Aorta (tissue), 5 donors: Measurements from ENCODE around the gene GPR149. TPM values are rescaled to one million over a fixed set of nuclear protein-coding genes. Genes with fewer than 3 reads are reported as not detected.

Source experiments
- ATAC-seq: fragments of 200-7000 bp; cut with Tn5 transposase; one replicate; pipeline ENCODE4 v1.9.1; 2022; ENCODE audit warnings: moderate library complexity; ENCODE audit not compliant: low FRiP score
- DNase-seq, 2 donors: peaks; one replicate each; pipeline ENCODE4 v3.0.0-alpha.2; 2020
- H3K27ac ChIP-seq, 2 donors: one replicate each; pipeline ENCODE4 v1.5.1; 2013; ENCODE audit warnings: low read length in 2 of 2, mild to moderate bottlenecking in 2 of 2, moderate library complexity in 2 of 2, control low read depth in 1 of 2, inconsistent platforms in 1 of 2, low read depth in 1 of 2
- H3K27me3 ChIP-seq, 2 donors: one replicate each; pipeline ENCODE4 v1.6.1; 2013; ENCODE audit warnings: control low read depth in 1 of 2, low read length in 1 of 2, mild to moderate bottlenecking in 1 of 2, moderate library complexity in 1 of 2; ENCODE audit not compliant: insufficient read depth in 2 of 2, control insufficient read depth in 1 of 2
- H3K36me3 ChIP-seq, 2 donors: one replicate each; pipeline ENCODE4 v1.6.1; 2013; ENCODE audit warnings: control low read depth in 1 of 2, low read length in 1 of 2, mild to moderate bottlenecking in 1 of 2; ENCODE audit not compliant: insufficient read depth in 2 of 2, control insufficient read depth in 1 of 2
- H3K4me1 ChIP-seq, 2 donors: one replicate each; pipeline ENCODE4 v1.6.1; 2013; ENCODE audit warnings: low read length in 2 of 2, control low read depth in 1 of 2, mild to moderate bottlenecking in 1 of 2, moderate library complexity in 1 of 2; ENCODE audit not compliant: insufficient read depth in 2 of 2, control insufficient read depth in 1 of 2
- H3K4me3 ChIP-seq, 2 donors: one replicate each; pipeline ENCODE4 v1.5.1; 2013; ENCODE audit warnings: low read length in 2 of 2, control low read depth in 1 of 2, mild to moderate bottlenecking in 1 of 2
- H3K9me3 ChIP-seq: one replicate; pipeline ENCODE4 v1.6.1; 2013; ENCODE audit warnings: mild to moderate bottlenecking, low read length; ENCODE audit not compliant: control insufficient read depth
- WGBS, 2 donors: extraction: QIAGEN DNeasy Blood & Tissue Kit; methylation state at CpG; one replicate each; pipeline ENCODE4 v1.1.7; 2013; 5-methylcytosine and 5-hydroxymethylcytosine counted together
- intact Hi-C, 2 donors: fragments of 100-400 bp; cut with DNase I; formaldehyde crosslinking; loops; one replicate each; pipeline versions ENCODE4 v1.14.2 to v1.15.0; 2022
- polyA plus RNA-seq, 2 donors: library from polyadenylated mRNA; stranded (reverse); fragments of 200-250 nt; gene quantifications; one replicate each; pipeline ENCODE4 v1.2.3, GENCODE V29; 2013
- total RNA-seq, 2 donors: library from RNA; stranded (reverse); fragmentation: NEBNext Ultra II Directional; extraction: Animal tissue kit (Norgen Biotek cat#: 25700); gene quantifications; one replicate each; pipeline ENCODE4 v1.2.1, GENCODE V29; 2021
- donor health status: healthy with polysubstance abuse.
- donor health status: Bipolar disorder and iron deficiency.
- donor health status: DM: no; HTN: no; CAD: no.
- donor health status: DM: no; HTN: no; CAD: no.
- donor health status: DM: yes; HTN: yes; CAD: no.

GPR149 gene
- total and polyA plus RNA-seq, 4 donors: not detected

GRCh38 chr3:154361099-154361498, 68.9 kb downstream of the GPR149 start:
- 60 to 70% methylated on average over 1 of the region's 1 CpG for WGBS, 2 donors
- Histone ChIP-seq H3K9me3 (peaks cover 5% of the 10 kb centered on the region), H3K27me3 (no peaks in the 10 kb centered on the region), H3K27ac (no peak overlapping the region), H3K4me1 (no peaks in the 10 kb centered on the region), H3K36me3 (no peaks in the 10 kb centered on the region), H3K4me3 (no peak overlapping the region)
- intact Hi-C loops: no loop called here
- DNase-seq: no peak
- no peak for ATAC-seq

GRCh38 chr3:154356009-154356408, 74.0 kb downstream of the GPR149 start:
- intact Hi-C loops: no loop called here
- Histone ChIP-seq H3K27me3 (no peaks in the 10 kb centered on the region), H3K4me1 (no peaks in the 10 kb centered on the region), H3K36me3 (no peaks in the 10 kb centered on the region), H3K4me3 (no peak overlapping the region), H3K9me3 (no peaks in the 10 kb centered on the region), H3K27ac (no peak overlapping the region)
- 15 to 28% methylated on average over 1 of the region's 1 CpG for WGBS, 2 donors
- DNase-seq (no peak), ATAC-seq (no peak)

- intact Hi-C loops: no loop called here
Observed at GRCh38 chr3:154349223-154349622, 80.8 kb downstream of the GPR149 start.

GRCh38 chr3:154345422-154346122, 84.4 kb downstream of the GPR149 start:
- no peak overlapping the region for H3K4me3 ChIP-seq
- H3K27me3 ChIP-seq: no peaks in the 10 kb centered on the region
- peaks cover 1% of the 10 kb centered on the region for H3K9me3 ChIP-seq
- intact Hi-C loops: no loop called here
- no peak for DNase-seq
- no peaks in the 10 kb centered on the region for H3K36me3 ChIP-seq
- no peak for ATAC-seq
- WGBS, 2 donors: 58 to 69% methylated on average over 2 of the region's 2 CpGs
- no peaks in the 10 kb centered on the region for H3K4me1 ChIP-seq
- H3K27ac ChIP-seq: no peak overlapping the region

More at GRCh38 chr3:154349223-154349622, 80.8 kb downstream of the GPR149 start:
- no peaks in the 10 kb centered on the region for H3K27me3 ChIP-seq
- H3K36me3 ChIP-seq: no peaks in the 10 kb centered on the region
- DNase-seq: no peak
- no peak for ATAC-seq
- H3K27ac ChIP-seq: no peak overlapping the region
- peaks cover 1% of the 10 kb centered on the region for H3K9me3 ChIP-seq
- H3K4me3 ChIP-seq: no peak overlapping the region
- H3K4me1 ChIP-seq: no peaks in the 10 kb centered on the region
- 29 to 38% methylated on average over 2 of the region's 2 CpGs for WGBS, 2 donors

GRCh38 chr3:154338570-154338969, 91.4 kb downstream of the GPR149 start:
- Histone ChIP-seq H3K4me3 (no peak overlapping the region), H3K4me1 (no peaks in the 10 kb centered on the region), H3K27ac (no peak overlapping the region), H3K27me3 (no peaks in the 10 kb centered on the region), H3K9me3 (no peaks in the 10 kb centered on the region), H3K36me3 (no peaks in the 10 kb centered on the region)
- DNase-seq (no peak), ATAC-seq (no peak)
- WGBS, 2 donors: 34 to 37% methylated on average over 4 of the region's 4 CpGs
- intact Hi-C loops: loop anchor here (5.0 kb wide), 2 partner anchors 984 to 1364 kb away; no protein-coding TSS in a partner anchor

GRCh38 chr3:154338008-154338407, 92.0 kb downstream of the GPR149 start:
- no peak for ATAC-seq
- intact Hi-C loops: loop anchor here (5.0 kb wide), 2 partner anchors 984 to 1364 kb away; no protein-coding TSS in a partner anchor
- Histone ChIP-seq H3K4me3 (no peak overlapping the region), H3K9me3 (no peaks in the 10 kb centered on the region), H3K36me3 (no peaks in the 10 kb centered on the region), H3K27ac (no peak overlapping the region), H3K27me3 (no peaks in the 10 kb centered on the region), H3K4me1 (no peaks in the 10 kb centered on the region)
- WGBS, 2 donors: 75 to 83% methylated on average over 6 of the region's 6 CpGs
- DNase-seq: no peak

- Histone ChIP-seq H3K27ac (no peak overlapping the region), H3K4me1 (no peaks in the 10 kb centered on the region), H3K4me3 (no peak overlapping the region), H3K36me3 (no peaks in the 10 kb centered on the region), H3K9me3 (no peaks in the 10 kb centered on the region), H3K27me3 (no peaks in the 10 kb centered on the region)
- WGBS, 2 donors: 7 to 10% methylated on average over 3 of the region's 3 CpGs
- intact Hi-C loops: loop anchor here (5.0 kb wide), 2 partner anchors 987 to 1367 kb away; no protein-coding TSS in a partner anchor
- ATAC-seq (no peak), DNase-seq (no peak)
Observed at GRCh38 chr3:154334973-154335420, 95.0 kb downstream of the GPR149 start.

GRCh38 chr3:154327871-154328270, 102.1 kb downstream of the GPR149 start:
- Histone ChIP-seq H3K36me3 (no peaks in the 10 kb centered on the region), H3K27me3 (no peaks in the 10 kb centered on the region), H3K4me3 (no peak overlapping the region), H3K9me3 (no peaks in the 10 kb centered on the region), H3K27ac (no peak overlapping the region), H3K4me1 (peaks cover 3% of the 10 kb centered on the region in 2 donors)
- DNase-seq (no peak), ATAC-seq (no peak)
- intact Hi-C loops: no loop called here

GRCh38 chr3:154324919-154325318, 105.1 kb downstream of the GPR149 start:
- Histone ChIP-seq H3K27ac (no peak overlapping the region), H3K36me3 (no peaks in the 10 kb centered on the region), H3K4me1 (peaks cover 5 to 10% of the 10 kb centered on the region in 2 donors), H3K27me3 (no peaks in the 10 kb centered on the region), H3K4me3 (peak overlapping the region in 1 of 2 donors; percentile 92), H3K9me3 (no peaks in the 10 kb centered on the region)
- DNase-seq (no peak), ATAC-seq (no peak)
- intact Hi-C loops: no loop called here
- WGBS, 2 donors: 65 to 66% methylated on average over 3 of the region's 3 CpGs
